Spleen (tissue), 13 donors: ENCODE results near the gene CIRBP. TPM values are rescaled to one million over a fixed set of nuclear protein-coding genes. Genes with fewer than 3 reads are reported as not detected.

Experiments
- DNase-seq: peaks from one replicate; pipeline ENCODE4 v3.0.0-alpha.2; 2020
- H3K27ac ChIP-seq, 8 donors: fragments of 200-600 bp; sonication (generic) in 7 of 8; 1 replicate in 4 of 8; 2 replicates in 4 of 8; pipeline versions ENCODE4 v1.5.0 to v1.8.0; 2016 to 2021; ENCODE audit warnings: inconsistent platforms in 4 of 8, mild to moderate bottlenecking in 4 of 8, moderate library complexity in 1 of 8
- H3K27me3 ChIP-seq, 7 donors: fragments of 200-600 bp; sonication (generic) in 6 of 7; replicated peaks in 1 of 7; 1 replicate in 4 of 7; 2 replicates in 3 of 7; pipeline versions ENCODE4 v1.5.0 to v1.8.0; 2016 to 2021; ENCODE audit warnings: inconsistent platforms in 3 of 7, mild to moderate bottlenecking in 1 of 7
- H3K36me3 ChIP-seq, 6 donors: fragments of 200-600 bp; sonication (generic) in 5 of 6; 1 replicate in 4 of 6; 2 replicates in 2 of 6; pipeline versions ENCODE4 v1.5.0 to v1.8.0; 2016 to 2021; ENCODE audit warnings: inconsistent platforms in 2 of 6
- H3K4me1 ChIP-seq, 6 donors: fragments of 200-600 bp; sonication (generic) in 5 of 6; 1 replicate in 3 of 6; 2 replicates in 3 of 6; pipeline versions ENCODE4 v1.5.0 to v1.8.0; 2016 to 2021; ENCODE audit warnings: inconsistent platforms in 3 of 6
- H3K4me3 ChIP-seq, 8 donors: fragments of 200-600 bp; sonication (generic) in 7 of 8; 1 replicate in 4 of 8; 2 replicates in 4 of 8; pipeline versions ENCODE4 v1.5.0 to v1.8.0; 2016 to 2021; ENCODE audit warnings: inconsistent platforms in 4 of 8, mild to moderate bottlenecking in 4 of 8, moderate library complexity in 2 of 8
- H3K9me3 ChIP-seq, 8 donors: fragments of 200-600 bp; sonication (generic) in 7 of 8; 1 replicate in 4 of 8; 2 replicates in 4 of 8; pipeline versions ENCODE4 v1.5.0 to v1.8.0; 2016 to 2021; ENCODE audit warnings: inconsistent platforms in 4 of 8
- CTCF ChIP-seq, 11 experiments: fragments of 200-600 bp in 7 of 11; fragments of 450-650 bp in 4 of 11; sonication (generic) in 4 of 11; IDR thresholded peaks in 8 of 11; conservative IDR thresholded peaks in 3 of 11; 1 replicate in 7 of 11; 2 replicates in 4 of 11; pipeline versions ENCODE4 v1.4.0 to v1.8.0; 2016 to 2021; ENCODE audit warnings: antibody characterized with exemption in 11 of 11, inconsistent platforms in 4 of 11, mild to moderate bottlenecking in 1 of 11
- POLR2A ChIP-seq, 3 donors: fragments of 450-650 bp; IDR thresholded peaks; one replicate each; pipeline ENCODE4 v1.5.1; 2017; ENCODE audit warnings: antibody characterized with exemption in 3 of 3, mild to moderate bottlenecking in 1 of 3
- POLR2AphosphoS5 ChIP-seq, 3 donors: sonication (generic); formaldehyde crosslinking; IDR thresholded peaks; one replicate each; pipeline ENCODE4 v1.5.1; 2017; ENCODE audit warnings: antibody characterized with exemption in 3 of 3
- WGBS, 5 donors: extraction: QIAGEN DNeasy Blood & Tissue Kit in 3 of 5; methylation state at CpG; one replicate each; pipeline versions ENCODE4 v1.1.5 to v1.1.7; 2013 to 2018; 5-methylcytosine and 5-hydroxymethylcytosine counted together
- intact Hi-C: fragments of 100-400 bp; cut with DNase I; formaldehyde crosslinking; loops from one replicate; pipeline ENCODE4 v1.15.0; 2023; ENCODE audit warnings: low total_unique reads
- long read RNA-seq, 2 donors: transcript quantifications; one replicate each; lab custom pipeline, GENCODE V29; 2026
- polyA plus RNA-seq, 3 donors: library from polyadenylated mRNA; stranded (reverse); fragments of 200-250 nt; gene quantifications; one replicate each; pipeline ENCODE4 v1.2.1, GENCODE V29; 2013
- total RNA-seq, 7 donors: library from RNA; depleted of rRNA in 3 of 7; stranded (reverse); fragments of >200 nt in 3 of 7; fragmentation: NEBNext Ultra II Directional in 4 of 7; extraction: Animal tissue kit (Norgen Biotek cat#: 25700) in 4 of 7; gene quantifications; one replicate each; pipeline versions ENCODE4 v1.1.0 to v1.2.1, GENCODE V29; 2016 to 2021
- donor health status: healthy with polysubstance abuse.
- donor health status: DM: no; HTN: no; CAD: no; lungs with moderate emphysema.
- donor health status: DM: no; HTN: no; CAD: no.
- donor health status: Bipolar disorder and iron deficiency.
- donor health status: healthy.
- donor health status: DM: no; HTN: no; CAD: no.
- donor health status: DM: yes; HTN: yes; CAD: no.

The CIRBP gene
- total RNA-seq (100 to 1,000 TPM; 333 to 672 (median 514) TPM), polyA plus RNA-seq (100 to 1,000 TPM; 406 to 894 (median 843) TPM)
- long read RNA-seq, donor 1, transcript CIRBP-201 (7 exons, 1,328 nt), result major isoform, 63 of 147 reads
- long read RNA-seq, donor 1, transcript CIRBP-210 (8 exons, 938 nt), result minor isoform, 20 of 147 reads
- long read RNA-seq, donor 1, transcript CIRBP-234 (4 exons, 587 nt), result minor isoform, 12 of 147 reads
- long read RNA-seq, donor 1, transcript CIRBP-245 (2 exons, 1,044 nt), result minor isoform, 11 of 147 reads
- long read RNA-seq, donor 1, partial matches to known transcripts, result 14 of 147 reads
- long read RNA-seq, donor 1, other reads (novel, unspliced or antisense), result 6 of 147 reads
- long read RNA-seq, donor 2, transcript CIRBP-210 (8 exons, 938 nt), result minor isoform, 24 of 125 reads
- long read RNA-seq, donor 2, transcript CIRBP-234 (4 exons, 587 nt), result minor isoform, 10 of 125 reads
- long read RNA-seq, donor 2, transcript CIRBP-201 (7 exons, 1,328 nt), result major isoform, 50 of 125 reads
- long read RNA-seq, donor 2, transcript CIRBP-245 (2 exons, 1,044 nt), result minor isoform, 13 of 125 reads
- long read RNA-seq, donor 2, partial matches to known transcripts, result 0 of 125 reads
- long read RNA-seq, donor 2, other reads (novel, unspliced or antisense), result 12 of 125 reads

GRCh38 chr19:1269065-1269477 lies at the start of gene CIRBP:
CIRBP (plus strand) TSS chr19:1269332; CDS start chr19:1270934, 1,602 bp downstream.
- intact Hi-C loops, result no loop called here
- TF ChIP-seq POLR2AphosphoS5 (IDR thresholded peaks at IDR 0.05), result peak; percentile 99 to 100 (median 100)
- TF ChIP-seq CTCF (IDR thresholded peaks at IDR 0.05 in 8 of 11, conservative IDR thresholded peaks at IDR 0.05 in 3 of 11), result peak in 3 of 11 experiments; percentile 16 to 47 (median 25)
- TF ChIP-seq POLR2A (IDR thresholded peaks at IDR 0.05), result peak; percentile 94 to 98 (median 97)

GRCh38 chr19:1219786-1220476 lies 49.2 kb upstream of the CIRBP start:
- Histone ChIP-seq H3K36me3 (peaks cover 0 to 97% (median 51%) of the 10 kb centered on the region in 6 donors), H3K9me3 (no peaks in the 10 kb centered on the region), H3K4me1 (peaks cover 16 to 84% (median 60%) of the 10 kb centered on the region in 6 donors), H3K4me3 (no peak overlapping the region), H3K27me3 (no peaks in the 10 kb centered on the region), H3K27ac (peak overlapping the region in 1 of 8 donors; percentile 28)
- intact Hi-C loops, result no loop called here
- no peak for DNase-seq
- TF ChIP-seq CTCF (IDR thresholded peaks at IDR 0.05 in 8 of 11, conservative IDR thresholded peaks at IDR 0.05 in 3 of 11) (no peak), POLR2A (IDR thresholded peaks at IDR 0.05) (no peak), POLR2AphosphoS5 (IDR thresholded peaks at IDR 0.05) (no peak)
- WGBS, 5 donors, result 90 to 96% (median 94%) methylated on average over 5 to 19 of the region's 19 CpGs

More at GRCh38 chr19:1269065-1269477, at the start of gene CIRBP:
- peaks cover 4 to 41% (median 36%) of the 10 kb centered on the region in 6 donors for H3K36me3 ChIP-seq
- 0 to 1% (median 1%) methylated on average over 13 to 50 of the region's 50 CpGs for WGBS, 5 donors
- H3K4me1 ChIP-seq, result peaks cover 83 to 96% (median 94%) of the 10 kb centered on the region in 6 donors
- no peaks in the 10 kb centered on the region for H3K9me3 ChIP-seq
- peak; percentile 100 for DNase-seq
- H3K27ac ChIP-seq, result peak within 1 kb of the TSS; percentile 92 to 100 (median 100)
- H3K27me3 ChIP-seq, result no peaks in the 10 kb centered on the region
- peak within 1 kb of the TSS; percentile 60 to 91 (median 82) for H3K4me3 ChIP-seq

- Histone ChIP-seq H3K36me3 (peaks cover 0 to 97% (median 56%) of the 10 kb centered on the region in 6 donors), H3K9me3 (no peaks in the 10 kb centered on the region), H3K27me3 (no peaks in the 10 kb centered on the region), H3K27ac (peak overlapping the region in 1 of 8 donors; percentile 55), H3K4me1 (peaks cover 10 to 79% (median 54%) of the 10 kb centered on the region in 6 donors), H3K4me3 (no peak overlapping the region)
- intact Hi-C loops, result no loop called here
- no peak for TF ChIP-seq CTCF (IDR thresholded peaks at IDR 0.05 in 8 of 11, conservative IDR thresholded peaks at IDR 0.05 in 3 of 11)
- TF ChIP-seq POLR2AphosphoS5 (IDR thresholded peaks at IDR 0.05), result peak in 1 of 3 donors; percentile 27
- no peak for TF ChIP-seq POLR2A (IDR thresholded peaks at IDR 0.05)
- DNase-seq, result no peak
- WGBS, 5 donors, result 82 to 91% (median 88%) methylated on average over 3 to 33 of the region's 33 CpGs; no CpG with 5 or more reads in 1 of the 5 donors
Observed at GRCh38 chr19:1220477-1220930, 48.6 kb upstream of the CIRBP start.
